Right ventricle myocardium superior (tissue), 1 donor: ENCODE data around the gene PCBP3. TPM values are rescaled to one million over a fixed set of nuclear protein-coding genes. Genes with fewer than 3 reads are reported as not detected.

Experiments
- ATAC-seq: fragments of 200-7000 bp; cut with Tn5 transposase; one replicate; pipeline ENCODE4 v1.9.1; 2020; ENCODE audit warnings: mild to moderate bottlenecking; ENCODE audit not compliant: poor library complexity
- DNase-seq: peaks from one replicate; pipeline ENCODE4 v3.0.0-alpha.2; 2020
- intact Hi-C: fragments of 100-400 bp; cut with DNase I; formaldehyde crosslinking; loops from one replicate; pipeline ENCODE4 v1.11.2; 2022
- total RNA-seq: library from RNA; stranded (reverse); fragmentation: NEBNext Ultra II Directional; extraction: Animal tissue kit (Norgen Biotek cat#: 25700); gene quantifications from one replicate; pipeline ENCODE4 v1.2.1, GENCODE V29; 2021
- donor health status: DM: no; HTN: yes; CAD: no; lungs with severe emphysema.

The PCBP3 gene
- total RNA-seq, 1 donor from 2014 or later, result 2.0 TPM

- no peak for DNase-seq
- intact Hi-C loops, result no loop called here
Observed at GRCh38 chr21:45631540-45631939, 12.0 kb upstream of the PCBP3 start.

GRCh38 chr21:45632160-45632559, 11.4 kb upstream of the PCBP3 start:
- DNase-seq (no peak), ATAC-seq (no peak)
- intact Hi-C loops, result no loop called here

More at GRCh38 chr21:45631540-45631939, 12.0 kb upstream of the PCBP3 start:
- ATAC-seq, result no peak

GRCh38 chr21:45632637-45633251, 10.8 kb upstream of the PCBP3 start:
- intact Hi-C loops, result no loop called here
- ATAC-seq, result no peak

GRCh38 chr21:45634511-45635183, 8.9 kb upstream of the PCBP3 start:
- no peak for ATAC-seq
- intact Hi-C loops, result no loop called here
- no peak for DNase-seq

More at GRCh38 chr21:45632637-45633251, 10.8 kb upstream of the PCBP3 start:
- DNase-seq, result no peak

GRCh38 chr21:45635271-45636151, 8.0 kb upstream of the PCBP3 start:
- no peak for DNase-seq
- intact Hi-C loops, result no loop called here
- ATAC-seq, result no peak

- DNase-seq (no peak), ATAC-seq (no peak)
- intact Hi-C loops, result no loop called here
Observed at GRCh38 chr21:45636459-45636858, 7.1 kb upstream of the PCBP3 start.

GRCh38 chr21:45636951-45637646, 6.4 kb upstream of the PCBP3 start:
- intact Hi-C loops, result no loop called here
- no peak for ATAC-seq
- no peak for DNase-seq

GRCh38 chr21:45637883-45638282, 5.6 kb upstream of the PCBP3 start:
- DNase-seq (no peak), ATAC-seq (no peak)
- intact Hi-C loops, result no loop called here

- intact Hi-C loops, result no loop called here
Observed at GRCh38 chr21:45638707-45639106, 4.8 kb upstream of the PCBP3 start.

GRCh38 chr21:45639206-45640000, 4.1 kb upstream of the PCBP3 start:
- no peak for DNase-seq
- ATAC-seq, result no peak
- intact Hi-C loops, result no loop called here

More at GRCh38 chr21:45638707-45639106, 4.8 kb upstream of the PCBP3 start:
- ATAC-seq (no peak), DNase-seq (no peak)

- intact Hi-C loops, result no loop called here
- no peak for DNase-seq
- ATAC-seq, result no peak
Observed at GRCh38 chr21:45640001-45640887, 3.3 kb upstream of the PCBP3 start.

GRCh38 chr21:45640888-45641479, 2.5 kb upstream of the PCBP3 start:
- DNase-seq, result peak; percentile 58
- ATAC-seq, result no peak
- intact Hi-C loops, result no loop called here

GRCh38 chr21:45641480-45642035, 2.0 kb upstream of the PCBP3 start:
- intact Hi-C loops, result no loop called here
- DNase-seq (peak; percentile 42), ATAC-seq (no peak)

GRCh38 chr21:45642122-45642813, 1.3 kb upstream of the PCBP3 start:
- intact Hi-C loops, result no loop called here
- DNase-seq (peak; percentile 49), ATAC-seq (peak; percentile 1)

- intact Hi-C loops, result no loop called here
- DNase-seq, result peak; percentile 46
- no peak for ATAC-seq
Observed at GRCh38 chr21:45644041-45644906, 749 bp downstream of the PCBP3 start.
